MM.1S (cell line): ENCODE data around the gene MXRA7.
"Not testable (repeated sequence)": the region's sequence is repeated elsewhere in the genome, so short reads cannot be mapped to it uniquely, and the experiment has no call there.

Experiments
- DNase-seq: peaks from one replicate; pipeline ENCODE4 v3.0.0-alpha.2; 2015
- H2AFZ ChIP-seq: fragments of 300-600 bp; sonication (generic); 2 replicates; pipeline ENCODE4 v1.6.0; 2016; ENCODE audit warnings: antibody characterized with exemption, low read length
- H3F3A ChIP-seq: fragments of 300-600 bp; sonication (generic); 2 replicates; pipeline ENCODE4 v1.6.1; 2016; ENCODE audit warnings: mild to moderate bottlenecking, antibody characterized with exemption, low read length, moderate library complexity, mixed read lengths; ENCODE audit not compliant: insufficient read depth
- H3K27ac ChIP-seq: fragments of 300-600 bp; sonication (generic); 2 replicates; pipeline ENCODE4 v1.5.1; 2016; ENCODE audit warnings: mild to moderate bottlenecking, low read length
- H3K27me3 ChIP-seq: fragments of 300-600 bp; sonication (generic); replicated peaks from 2 replicates; pipeline ENCODE4 v1.6.0; 2016; ENCODE audit warnings: low read length; ENCODE audit not compliant: insufficient read depth
- H3K36me3 ChIP-seq: fragments of 300-600 bp; sonication (generic); replicated peaks from 2 replicates; pipeline ENCODE4 v1.6.1; 2016; ENCODE audit warnings: mild to moderate bottlenecking, low read length, mixed read lengths; ENCODE audit not compliant: insufficient read depth
- H3K4me1 ChIP-seq: fragments of 300-600 bp; sonication (generic); 2 replicates; pipeline ENCODE4 v1.6.1; 2016; ENCODE audit warnings: low read length, mixed read lengths
- H3K4me2 ChIP-seq: fragments of 300-600 bp; sonication (generic); 2 replicates; pipeline ENCODE4 v1.6.0; 2016; ENCODE audit warnings: low read depth, low read length
- H3K4me3 ChIP-seq: fragments of 300-600 bp; sonication (generic); 2 replicates; pipeline ENCODE4 v1.5.1; 2016; ENCODE audit warnings: low read length, mixed read lengths
- H3K79me2 ChIP-seq: fragments of 300-600 bp; sonication (generic); 2 replicates; pipeline ENCODE4 v1.6.1; 2016; ENCODE audit warnings: mixed run types, low read length, mixed read lengths
- H3K9ac ChIP-seq: fragments of 300-600 bp; sonication (generic); 2 replicates; pipeline ENCODE4 v1.6.1; 2016; ENCODE audit warnings: low read length, mixed read lengths
- H3K9me2 ChIP-seq: fragments of 300-600 bp; sonication (generic); replicated peaks from 2 replicates; pipeline ENCODE4 v1.6.1; 2016; ENCODE audit warnings: mild to moderate bottlenecking, low read length, mixed read lengths; ENCODE audit not compliant: insufficient read depth
- H3K9me3 ChIP-seq: fragments of 300-600 bp; sonication (generic); replicated peaks from 2 replicates; pipeline ENCODE4 v1.6.1; 2016; ENCODE audit warnings: mild to moderate bottlenecking, low read length, mixed read lengths; ENCODE audit not compliant: insufficient read depth
- H4K20me1 ChIP-seq: fragments of 300-600 bp; sonication (generic); 2 replicates; pipeline ENCODE4 v1.6.1; 2016; ENCODE audit warnings: mild to moderate bottlenecking, low read length, moderate library complexity, mixed read lengths; ENCODE audit not compliant: insufficient read depth
- EZH2 ChIP-seq: fragments of 300-600 bp; sonication (generic); optimal IDR thresholded peaks from 2 replicates; pipeline ENCODE3; 2017; ENCODE audit warnings: low read depth, mild to moderate bottlenecking, antibody characterized with exemption, low read length, mixed read lengths
- EZH2phosphoT487 ChIP-seq: fragments of 300-600 bp; sonication (generic); IDR thresholded peaks from 2 replicates; pipeline ENCODE4 v1.6.1; 2018; ENCODE audit warnings: antibody characterized with exemption, low read length
- TF ChIP-seq, protein P1 (sequence below): fragments of 300-600 bp; sonication (generic); IDR thresholded peaks from 2 replicates; pipeline ENCODE4 v1.5.1; 2016; ENCODE audit warnings: antibody characterized with exemption, low read length, mixed read lengths

The MXRA7 gene

GRCh38 chr17:76701471-76701967, 9.2 kb downstream of the MXRA7 start:
- no peaks in the 10 kb centered on the region for H3K9me2 ChIP-seq
- no peak overlapping the region for H3K9ac ChIP-seq
- H3K36me3 ChIP-seq = no peaks in the 10 kb centered on the region
- TF ChIP-seq, protein P1, sequence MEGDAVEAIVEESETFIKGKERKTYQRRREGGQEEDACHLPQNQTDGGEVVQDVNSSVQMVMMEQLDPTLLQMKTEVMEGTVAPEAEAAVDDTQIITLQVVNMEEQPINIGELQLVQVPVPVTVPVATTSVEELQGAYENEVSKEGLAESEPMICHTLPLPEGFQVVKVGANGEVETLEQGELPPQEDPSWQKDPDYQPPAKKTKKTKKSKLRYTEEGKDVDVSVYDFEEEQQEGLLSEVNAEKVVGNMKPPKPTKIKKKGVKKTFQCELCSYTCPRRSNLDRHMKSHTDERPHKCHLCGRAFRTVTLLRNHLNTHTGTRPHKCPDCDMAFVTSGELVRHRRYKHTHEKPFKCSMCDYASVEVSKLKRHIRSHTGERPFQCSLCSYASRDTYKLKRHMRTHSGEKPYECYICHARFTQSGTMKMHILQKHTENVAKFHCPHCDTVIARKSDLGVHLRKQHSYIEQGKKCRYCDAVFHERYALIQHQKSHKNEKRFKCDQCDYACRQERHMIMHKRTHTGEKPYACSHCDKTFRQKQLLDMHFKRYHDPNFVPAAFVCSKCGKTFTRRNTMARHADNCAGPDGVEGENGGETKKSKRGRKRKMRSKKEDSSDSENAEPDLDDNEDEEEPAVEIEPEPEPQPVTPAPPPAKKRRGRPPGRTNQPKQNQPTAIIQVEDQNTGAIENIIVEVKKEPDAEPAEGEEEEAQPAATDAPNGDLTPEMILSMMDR = no peak
- TF ChIP-seq EZH2phosphoT487 = no peak
- TF ChIP-seq EZH2 = no peak
- no peak overlapping the region for H2AFZ ChIP-seq
- DNase-seq = no peak
- no peaks in the 10 kb centered on the region; the same call in 1 of the 2 replicates for H3K27me3 ChIP-seq
- no peak overlapping the region for H3K4me3 ChIP-seq
- H3K27ac ChIP-seq = no peak overlapping the region
- no peaks in the 10 kb centered on the region for H4K20me1 ChIP-seq
- no peaks in the 10 kb centered on the region for H3K9me3 ChIP-seq
- no peaks in the 10 kb centered on the region for H3K79me2 ChIP-seq
- H3K4me2 ChIP-seq = no peak overlapping the region
- no peaks in the 10 kb centered on the region for H3K4me1 ChIP-seq
- H3F3A ChIP-seq = no peaks in the 10 kb centered on the region

DNA sequence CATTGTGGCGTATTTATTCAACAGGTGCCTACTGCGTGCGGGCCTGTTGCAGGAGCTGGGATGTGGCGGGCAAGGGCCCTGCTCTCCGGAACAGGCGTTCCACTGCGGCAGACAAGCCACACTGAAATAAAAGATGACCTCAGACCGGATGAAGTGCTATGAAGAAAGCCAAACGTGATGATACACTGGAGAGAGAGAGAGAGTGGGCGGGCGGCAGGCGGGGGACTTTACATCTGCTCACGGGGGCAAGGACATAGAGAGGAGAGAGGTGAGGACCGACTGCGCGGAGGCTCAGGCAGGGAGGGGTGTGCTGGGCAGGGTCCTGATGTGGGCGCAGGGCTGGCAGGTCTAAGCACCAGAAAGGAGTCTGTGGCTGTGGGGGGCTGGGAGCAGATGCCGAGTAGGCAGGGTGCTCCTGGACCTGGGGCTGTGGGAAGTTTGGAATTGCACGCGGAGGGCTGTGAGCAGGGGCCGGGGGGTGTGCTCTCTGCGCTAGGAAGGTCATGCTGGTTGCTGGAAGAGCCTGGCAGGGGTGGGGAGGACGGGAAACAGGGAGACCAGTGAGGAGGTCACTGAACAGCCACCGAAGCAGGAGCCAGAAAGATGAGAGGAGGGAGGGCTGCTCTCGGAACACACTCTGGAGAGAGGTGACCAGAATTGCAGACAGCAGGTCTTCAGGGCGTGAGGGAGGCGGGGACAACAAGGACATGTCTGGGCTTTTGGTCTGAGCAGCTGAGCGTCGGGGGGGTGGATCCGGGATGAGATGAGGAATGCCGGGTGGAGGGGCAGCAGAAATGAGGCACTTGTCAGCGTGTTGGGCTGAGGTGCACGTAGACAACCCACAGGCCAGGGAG, 9.9 kb downstream of the MXRA7 start:
- Histone ChIP-seq H3K9ac (no peak overlapping the region), H3K9me3 (no peaks in the 10 kb centered on the region), H3K27me3 (no peaks in the 10 kb centered on the region; the same call in 1 of the 2 replicates), H4K20me1 (no peaks in the 10 kb centered on the region), H3K9me2 (no peaks in the 10 kb centered on the region), H3K36me3 (no peaks in the 10 kb centered on the region), H3K4me3 (no peak overlapping the region), H3K79me2 (no peaks in the 10 kb centered on the region), H3K4me1 (peaks cover 4% of the 10 kb centered on the region), H3F3A (0 out of 2 replicates have a peak, but pooled peaks cover 6% of the 10 kb centered on the region), H3K27ac (no peak overlapping the region), H3K4me2 (no peak overlapping the region), H2AFZ (no peak overlapping the region)
- DNase-seq = no peak
- TF ChIP-seq EZH2phosphoT487 (no peak), EZH2 (no peak)
- TF ChIP-seq, protein P1 = no peak

- DNase-seq = no peak
- no peaks in the 10 kb centered on the region for H3K79me2 ChIP-seq
- H3K9me3 ChIP-seq = no peaks in the 10 kb centered on the region
- no peak overlapping the region for H3K9ac ChIP-seq
- H3K27ac ChIP-seq = no peak overlapping the region
- peaks cover 12% of the 10 kb centered on the region for H3F3A ChIP-seq
- H3K4me3 ChIP-seq = no peak overlapping the region
- no peaks in the 10 kb centered on the region for H3K36me3 ChIP-seq
- H3K4me2 ChIP-seq = no peak overlapping the region
- H3K4me1 ChIP-seq = peaks cover 10% of the 10 kb centered on the region
- no peak overlapping the region for H2AFZ ChIP-seq
- no peaks in the 10 kb centered on the region; the same call in 1 of the 2 replicates for H3K27me3 ChIP-seq
- TF ChIP-seq, protein P1 = no peak
- TF ChIP-seq EZH2 (no peak), EZH2phosphoT487 (no peak)
- H3K9me2 ChIP-seq = no peaks in the 10 kb centered on the region
- no peaks in the 10 kb centered on the region for H4K20me1 ChIP-seq
These were observed 10.5 kb downstream of the MXRA7 start for GRCh38 chr17:76700270-76700616.

- DNase-seq, H3K79me2 ChIP-seq, H3K27ac ChIP-seq, H3K4me2 ChIP-seq, H3K27me3 ChIP-seq, H3K9me3 ChIP-seq, H3K9me2 ChIP-seq, H3K36me3 ChIP-seq, H2AFZ ChIP-seq, H3K4me3 ChIP-seq, H3K9ac ChIP-seq, H4K20me1 ChIP-seq: not testable (repeated sequence)
- Histone ChIP-seq H3K4me1 (peaks cover 11% of the 10 kb centered on the region), H3F3A (peaks cover 21% of the 10 kb centered on the region)
These were observed 12.2 kb downstream of the MXRA7 start for GRCh38 chr17:76698466-76698977.
